Ectodermal cell (in vitro differentiated cells): Measurements from ENCODE around the gene ZNF766.
"Not testable (repeated sequence)": the region's sequence is repeated elsewhere in the genome, so short reads cannot be mapped to it uniquely, and the experiment has no call there.

Source experiments
- H3K27ac ChIP-seq: 2 replicates; pipeline ENCODE4 v1.7.0; 2013; ENCODE audit warnings: mild to moderate bottlenecking, low read depth, low read length; ENCODE audit not compliant: insufficient read depth, poor library complexity, severe bottlenecking
- H3K27me3 ChIP-seq: 2 replicates; pipeline ENCODE4 v1.7.0; 2013; ENCODE audit warnings: mild to moderate bottlenecking, low read length; ENCODE audit not compliant: insufficient read depth, control insufficient read depth, poor library complexity, severe bottlenecking
- H3K36me3 ChIP-seq: one replicate; pipeline ENCODE4 v1.7.0; 2013; ENCODE audit warnings: low read length; ENCODE audit not compliant: control insufficient read depth, insufficient read depth
- H3K4me1 ChIP-seq: one replicate; pipeline ENCODE4 v1.7.0; 2013; ENCODE audit warnings: low read length; ENCODE audit not compliant: control insufficient read depth, insufficient read depth
- H3K4me3 ChIP-seq: 2 replicates; pipeline ENCODE4 v1.7.0; 2013; ENCODE audit warnings: low read depth, low read length, control low read depth; ENCODE audit not compliant: insufficient read depth
- H3K9me3 ChIP-seq: 2 replicates; pipeline ENCODE4 v1.7.0; 2013; ENCODE audit warnings: mild to moderate bottlenecking, low read length, moderate library complexity; ENCODE audit not compliant: control insufficient read depth
- WGBS, 2 experiments: methylation state at CpG; one replicate each; pipeline ENCODE4 v1.1.7; 2013; ENCODE audit warnings: missing lambda C conversion rate in 2 of 2; 5-methylcytosine and 5-hydroxymethylcytosine counted together

Gene ZNF766

GRCh38 chr19:52231154-52231910 is 38.1 kb upstream of the ZNF766 start:
- Histone ChIP-seq H3K27ac (no peak overlapping the region), H3K36me3 (peaks cover 10% of the 10 kb centered on the region), H3K4me1 (no peaks in the 10 kb centered on the region), H3K4me3 (no peak overlapping the region), H3K9me3 (no peaks in the 10 kb centered on the region), H3K27me3 (no peaks in the 10 kb centered on the region)
- 85 to 89% methylated on average over 3 of the region's 3 CpGs for WGBS, 2 experiments

DNA sequence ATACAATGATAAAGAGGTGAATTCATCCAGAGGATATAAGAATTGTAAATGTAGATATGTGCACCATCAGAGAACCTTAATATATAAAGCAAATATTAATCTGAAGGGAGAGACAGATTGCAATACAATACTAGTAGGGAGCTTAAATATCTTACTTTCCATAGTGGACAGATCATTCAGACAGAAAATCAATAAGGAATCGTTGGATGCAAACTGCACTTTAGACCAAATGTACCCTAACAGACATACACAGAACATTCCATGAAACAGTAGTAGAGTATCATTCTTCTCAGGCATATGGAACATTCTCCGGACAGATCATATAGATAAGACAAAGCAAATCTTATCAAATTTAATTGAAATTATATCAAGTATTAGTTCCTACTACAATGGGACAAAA is 35.0 kb upstream of the ZNF766 start:
- no peaks in the 10 kb centered on the region for H3K27me3 ChIP-seq
- 95 to 100% methylated on average over 1 to 2 of the region's 2 CpGs for WGBS, 2 experiments
- H3K27ac ChIP-seq, result no peak overlapping the region
- no peak overlapping the region for H3K4me3 ChIP-seq
- no peaks in the 10 kb centered on the region for H3K36me3 ChIP-seq
- H3K9me3 ChIP-seq, result no peaks in the 10 kb centered on the region
- H3K4me1 ChIP-seq, result no peaks in the 10 kb centered on the region

- Histone ChIP-seq H3K27ac (no peak overlapping the region), H3K4me1 (no peaks in the 10 kb centered on the region), H3K27me3 (no peaks in the 10 kb centered on the region), H3K36me3 (no peaks in the 10 kb centered on the region), H3K4me3 (no peak overlapping the region), H3K9me3 (no peaks in the 10 kb centered on the region)
- 58 to 100% methylated on average over 1 to 2 of the region's 2 CpGs for WGBS, 2 experiments
Observed at GRCh38 chr19:52237197-52237596, 32.2 kb upstream of the ZNF766 start.

GRCh38 chr19:52237771-52238400 is 31.5 kb upstream of the ZNF766 start:
- Histone ChIP-seq H3K4me3 (no peak overlapping the region), H3K27ac (no peak overlapping the region), H3K9me3 (no peaks in the 10 kb centered on the region), H3K27me3 (no peaks in the 10 kb centered on the region), H3K4me1 (no peaks in the 10 kb centered on the region), H3K36me3 (no peaks in the 10 kb centered on the region)
- WGBS, 2 experiments, result 18 to 19% methylated on average over 8 of the region's 8 CpGs

DNA sequence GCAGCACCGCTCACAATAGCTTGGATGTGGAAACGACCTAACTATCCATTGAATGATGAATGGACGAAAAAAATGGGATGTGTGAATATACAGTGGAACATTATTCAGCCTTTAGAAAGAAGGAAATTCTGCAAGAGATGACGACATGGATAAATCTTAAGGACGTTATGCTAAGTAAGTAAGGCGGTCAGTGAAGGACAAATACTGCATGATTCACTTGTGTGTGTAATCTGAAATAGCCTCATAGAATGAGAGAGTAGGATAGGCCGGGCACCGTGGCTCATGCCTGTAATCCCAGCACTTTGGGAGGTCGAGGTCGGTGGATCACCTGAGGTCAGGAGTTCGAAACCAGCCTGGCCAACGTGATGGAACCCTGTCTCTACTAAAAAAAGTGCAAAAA is 25.4 kb upstream of the ZNF766 start:
- Histone ChIP-seq H3K4me1 (no peaks in the 10 kb centered on the region), H3K36me3 (no peaks in the 10 kb centered on the region), H3K27me3 (no peaks in the 10 kb centered on the region), H3K27ac (no peak overlapping the region), H3K9me3 (no peaks in the 10 kb centered on the region), H3K4me3 (no peak overlapping the region)
- 86 to 88% methylated on average over 12 of the region's 12 CpGs for WGBS, 2 experiments

DNA sequence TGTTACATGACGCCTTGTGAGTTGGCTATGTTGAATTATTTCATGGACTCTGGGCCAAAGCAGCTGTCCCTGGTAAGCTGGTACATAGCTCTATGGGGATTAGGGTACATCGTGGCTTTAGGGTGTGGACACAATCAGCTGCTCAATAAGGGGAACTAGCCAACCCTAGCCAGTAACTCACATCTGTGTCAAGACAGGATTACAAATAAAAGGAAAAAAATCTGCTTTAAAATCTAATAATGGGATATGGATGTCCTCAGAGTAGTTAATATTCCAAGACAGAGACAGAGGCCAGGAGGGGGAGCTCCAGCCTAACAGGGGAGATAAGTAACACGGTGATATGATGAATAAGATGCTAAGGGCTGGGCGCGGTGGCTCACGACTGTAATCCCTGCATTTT is 21.1 kb upstream of the ZNF766 start:
- Histone ChIP-seq H3K27ac (no peak overlapping the region), H3K27me3 (no peaks in the 10 kb centered on the region), H3K4me1 (no peaks in the 10 kb centered on the region), H3K36me3 (no peaks in the 10 kb centered on the region), H3K9me3 (no peaks in the 10 kb centered on the region), H3K4me3 (no peak overlapping the region)
- WGBS, 2 experiments, result 31 to 36% methylated on average over 6 of the region's 6 CpGs

DNA sequence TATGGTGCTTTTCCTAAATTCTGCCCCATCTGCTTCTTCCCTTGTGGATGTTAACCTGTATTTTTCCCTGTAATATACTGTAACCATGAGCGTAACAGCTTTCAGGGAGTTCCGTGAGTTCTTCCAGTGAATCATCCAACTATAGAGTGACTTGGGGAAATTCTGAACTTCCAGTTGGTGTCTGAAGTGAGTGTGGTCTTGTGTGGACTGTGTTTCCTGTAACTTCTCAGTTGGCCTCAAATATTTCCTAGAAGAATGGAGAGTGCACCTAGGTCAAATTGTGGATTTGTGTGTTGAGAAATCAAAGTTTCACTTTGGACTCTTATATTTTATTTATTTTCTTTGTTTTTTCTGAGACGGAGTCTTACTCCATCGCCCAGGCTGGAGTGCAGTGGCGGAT is 11.0 kb upstream of the ZNF766 start:
- 87 to 93% methylated on average over 5 of the region's 5 CpGs for WGBS, 2 experiments
- Histone ChIP-seq H3K4me3 (no peak overlapping the region), H3K36me3 (no peaks in the 10 kb centered on the region), H3K9me3 (no peaks in the 10 kb centered on the region), H3K27me3 (no peaks in the 10 kb centered on the region), H3K4me1 (no peaks in the 10 kb centered on the region), H3K27ac (no peak overlapping the region)

DNA sequence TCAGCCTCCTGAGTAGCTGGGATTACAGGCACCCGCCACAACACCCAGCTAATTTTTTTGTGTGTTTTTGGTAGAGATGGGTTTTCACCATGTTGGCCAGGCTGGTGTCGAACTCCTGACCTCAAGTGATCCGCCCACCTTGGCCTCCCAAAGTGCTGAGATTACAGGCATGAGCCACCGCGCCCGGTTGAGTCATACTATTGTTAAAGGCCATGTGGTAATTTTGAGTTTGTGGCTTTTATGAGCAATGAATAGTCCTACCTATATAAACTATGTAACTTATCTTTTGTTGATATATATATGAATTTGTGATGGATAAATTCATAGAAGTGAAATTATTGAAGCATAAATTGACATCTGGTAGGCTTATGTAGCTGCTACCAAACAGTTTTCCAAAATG is 3.8 kb upstream of the ZNF766 start:
- H3K36me3 ChIP-seq, H3K27me3 ChIP-seq, H3K27ac ChIP-seq, H3K4me3 ChIP-seq, H3K9me3 ChIP-seq, H3K4me1 ChIP-seq: not testable (repeated sequence)
- 85 to 94% methylated on average over 6 of the region's 6 CpGs for WGBS, 2 experiments

DNA sequence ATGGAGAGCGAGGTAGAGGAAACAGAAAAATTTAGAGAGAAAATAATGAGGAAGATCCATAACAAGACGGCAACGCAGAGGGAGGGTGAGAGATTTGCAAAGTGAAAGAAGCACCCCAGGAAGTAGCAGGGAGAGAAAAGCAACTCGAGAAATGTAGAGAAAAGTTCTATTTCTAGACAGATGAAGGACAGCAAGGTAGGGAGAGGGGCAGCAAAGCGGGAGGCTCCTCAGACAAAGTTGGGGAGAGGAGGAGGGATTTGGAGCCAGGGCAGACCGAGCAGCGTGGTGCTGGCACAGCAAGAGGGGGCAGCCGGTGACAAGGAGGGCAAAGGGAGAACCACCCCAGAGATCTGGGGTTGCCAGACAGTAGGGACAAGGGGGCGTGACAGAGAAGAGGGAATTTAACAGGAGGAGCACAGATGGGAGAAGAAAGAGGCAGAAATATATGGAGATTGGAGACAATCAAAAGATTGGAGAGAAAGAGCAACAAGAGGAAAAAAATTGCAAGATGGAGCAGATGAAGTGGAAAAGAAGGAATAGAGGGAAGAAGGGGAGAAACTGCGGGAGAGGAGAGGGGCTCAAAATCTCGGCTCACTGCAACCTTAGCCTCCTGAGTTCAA is 989 bp downstream of the ZNF766 start:
- H3K36me3 ChIP-seq, result peaks cover 10% of the 10 kb centered on the region
- no peaks in the 10 kb centered on the region for H3K27me3 ChIP-seq
- no peaks in the 10 kb centered on the region for H3K4me1 ChIP-seq
- WGBS, 2 experiments, result 19% methylated on average over 11 of the region's 11 CpGs
- H3K9me3 ChIP-seq, result no peaks in the 10 kb centered on the region
- H3K4me3 ChIP-seq, result peak overlapping the region; percentile 99
- no peak overlapping the region for H3K27ac ChIP-seq

DNA sequence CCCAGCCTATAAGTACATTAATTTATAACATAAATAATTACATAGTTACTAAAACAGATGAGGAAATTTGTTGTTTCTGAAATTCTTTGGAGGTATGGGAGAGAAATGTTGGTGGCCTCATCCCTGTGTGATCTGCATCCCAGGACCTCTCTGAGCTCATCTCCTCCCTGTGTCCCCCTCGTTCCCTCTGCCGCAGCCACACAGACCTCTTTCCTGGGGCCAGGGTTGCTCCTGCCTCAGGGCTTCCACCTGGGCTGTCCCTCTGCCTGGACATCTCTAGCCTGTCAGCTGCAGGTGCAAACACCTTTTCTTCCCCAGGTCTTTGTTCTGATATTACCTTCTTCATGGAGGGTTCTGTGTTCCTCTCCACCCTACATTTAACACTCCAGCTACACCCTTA is 3.9 kb downstream of the ZNF766 start:
- no peaks in the 10 kb centered on the region for H3K4me1 ChIP-seq
- WGBS, 2 experiments, result 92 to 97% methylated on average over 2 of the region's 2 CpGs
- H3K27ac ChIP-seq, result no peak overlapping the region
- peaks cover 10% of the 10 kb centered on the region for H3K36me3 ChIP-seq
- no peak overlapping the region for H3K4me3 ChIP-seq
- H3K9me3 ChIP-seq, result no peaks in the 10 kb centered on the region
- no peaks in the 10 kb centered on the region for H3K27me3 ChIP-seq
